ENCODE results near the gene VPS35.

The VPS35 gene

DNA sequence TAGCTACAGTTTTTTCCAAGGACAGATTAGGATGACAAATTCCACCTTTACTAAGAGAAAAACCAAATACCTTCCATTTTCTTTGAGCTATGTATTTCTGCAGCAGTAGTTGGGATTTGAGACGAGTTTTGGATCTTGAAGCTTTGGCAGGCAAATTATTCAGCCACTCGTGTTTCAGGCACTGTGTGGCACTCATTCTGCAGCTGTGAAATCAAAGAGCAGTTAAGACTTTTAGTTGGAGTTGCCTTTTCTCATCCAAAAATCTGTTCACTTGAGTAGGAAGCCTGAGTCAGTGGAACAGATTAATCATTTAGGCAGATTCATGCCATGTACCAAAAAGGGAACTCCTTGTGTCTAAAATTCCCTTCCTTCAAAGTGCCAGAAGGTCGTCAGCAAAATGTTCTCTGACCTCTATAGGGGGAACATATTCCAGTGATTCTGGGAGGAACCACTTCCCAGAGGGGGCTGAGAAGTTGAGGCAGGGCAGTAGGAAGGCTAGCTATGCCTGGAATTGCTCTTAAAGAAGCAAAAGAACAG is 20.6 kb upstream of the VPS35 start:
- ChIA-PET POLR2A (interaction anchor here (1.0 to 1.4 kb wide), 3 partner anchors 9 to 19 kb away, joined by 3 read pairs; no protein-coding TSS in a partner anchor), CTCF (no interaction called here)
- no peak for DNase-seq (ENCODE audit: extremely low spot score)
- TF ChIP-seq, protein P1, sequence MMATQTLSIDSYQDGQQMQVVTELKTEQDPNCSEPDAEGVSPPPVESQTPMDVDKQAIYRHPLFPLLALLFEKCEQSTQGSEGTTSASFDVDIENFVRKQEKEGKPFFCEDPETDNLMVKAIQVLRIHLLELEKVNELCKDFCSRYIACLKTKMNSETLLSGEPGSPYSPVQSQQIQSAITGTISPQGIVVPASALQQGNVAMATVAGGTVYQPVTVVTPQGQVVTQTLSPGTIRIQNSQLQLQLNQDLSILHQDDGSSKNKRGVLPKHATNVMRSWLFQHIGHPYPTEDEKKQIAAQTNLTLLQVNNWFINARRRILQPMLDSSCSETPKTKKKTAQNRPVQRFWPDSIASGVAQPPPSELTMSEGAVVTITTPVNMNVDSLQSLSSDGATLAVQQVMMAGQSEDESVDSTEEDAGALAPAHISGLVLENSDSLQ (IDR thresholded peaks at IDR 0.05), result no peak
- TF ChIP-seq FOXA1 (IDR thresholded peaks at IDR 0.05), result no peak
- no peak for TF ChIP-seq TARDBP (IDR thresholded peaks at IDR 0.05)
- no peak for TF ChIP-seq ZNF384 (IDR thresholded peaks at IDR 0.05)
- TF ChIP-seq NFRKB (IDR thresholded peaks at IDR 0.05), result no peak
- no peak for TF ChIP-seq BHLHE40 (IDR thresholded peaks at IDR 0.05; ENCODE audit: borderline replicate concordance)

GRCh38 chr16:46706642-46707041 is 17.7 kb upstream of the VPS35 start:
- no peak for TF ChIP-seq L3MBTL2 (conservative IDR thresholded peaks at IDR 0.05)
- TF ChIP-seq NFRKB (IDR thresholded peaks at IDR 0.05), result no peak
- TF ChIP-seq TARDBP (IDR thresholded peaks at IDR 0.05), result no peak
- TF ChIP-seq HDGF (IDR thresholded peaks at IDR 0.05; ENCODE audit: borderline replicate concordance), result no peak
- no peak for TF ChIP-seq ZNF384 (IDR thresholded peaks at IDR 0.05)
- TF ChIP-seq SP1 (IDR thresholded peaks at IDR 0.05), result no peak
- TF ChIP-seq FOXA1 (IDR thresholded peaks at IDR 0.05), result no peak
- CTCF ChIA-PET, result interaction anchor here (0.8 kb wide), 1 partner anchor 14 kb away, joined by 3 read pairs; no protein-coding TSS in a partner anchor
- DNase-seq (ENCODE audit: extremely low spot score), result no peak
- POLR2A ChIA-PET, result no interaction called here

DNA sequence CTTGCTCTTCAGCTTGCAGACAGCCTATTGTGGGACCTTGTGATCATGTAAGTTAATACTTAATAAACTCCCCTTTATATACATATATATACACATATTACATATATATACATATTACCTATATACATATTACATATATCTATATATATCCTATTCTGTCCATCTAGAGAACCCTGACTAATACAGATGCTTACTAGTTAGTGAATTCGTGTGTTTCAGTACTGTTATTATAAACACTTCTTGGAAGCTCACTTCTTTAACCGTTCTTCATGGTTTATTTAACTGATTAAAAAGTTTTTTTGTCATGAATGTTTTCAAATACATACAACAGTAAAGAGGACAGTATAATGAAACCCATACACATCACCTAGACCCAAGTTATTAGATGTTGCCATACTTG is 13.1 kb upstream of the VPS35 start:
- CTCF ChIA-PET, result no interaction called here
- POLR2A ChIA-PET, result no interaction called here
- no peak for DNase-seq (ENCODE audit: extremely low spot score)
- no peak for TF ChIP-seq SUZ12 (IDR thresholded peaks at IDR 0.05)

GRCh38 chr16:46701615-46702014 is 12.6 kb upstream of the VPS35 start:
- no peak for DNase-seq (ENCODE audit: extremely low spot score)
- CTCF ChIA-PET, result no interaction called here
- POLR2A ChIA-PET, result no interaction called here
- TF ChIP-seq CTBP1 (IDR thresholded peaks at IDR 0.05; ENCODE audit: borderline replicate concordance), result no peak
- TF ChIP-seq L3MBTL2 (conservative IDR thresholded peaks at IDR 0.05), result no peak
- TF ChIP-seq SP1 (IDR thresholded peaks at IDR 0.05), result no peak
- no peak for TF ChIP-seq BHLHE40 (IDR thresholded peaks at IDR 0.05; ENCODE audit: borderline replicate concordance)
- TF ChIP-seq TARDBP (IDR thresholded peaks at IDR 0.05), result no peak
- no peak for TF ChIP-seq FOXA1 (IDR thresholded peaks at IDR 0.05)
- no peak for TF ChIP-seq NFRKB (IDR thresholded peaks at IDR 0.05)
- no peak for TF ChIP-seq FOXM1 (IDR thresholded peaks at IDR 0.05; ENCODE audit: borderline replicate concordance)
- TF ChIP-seq, protein P1 (IDR thresholded peaks at IDR 0.05), result no peak
- TF ChIP-seq ARNT (IDR thresholded peaks at IDR 0.05), result no peak
- no peak for TF ChIP-seq ELF4 (IDR thresholded peaks at IDR 0.05)

GRCh38 chr16:46700048-46700447 is 11.1 kb upstream of the VPS35 start:
- POLR2A ChIA-PET, result interaction anchor here (0.6 to 1.3 kb wide), 3 partner anchors 9 to 90 kb away, joined by 3 to 5 read pairs (median 3); no protein-coding TSS in a partner anchor
- DNase-seq (ENCODE audit: extremely low spot score), result no peak
- CTCF ChIA-PET, result no interaction called here
- TF ChIP-seq NFRKB (IDR thresholded peaks at IDR 0.05) (no peak), L3MBTL2 (conservative IDR thresholded peaks at IDR 0.05) (no peak), HDGF (IDR thresholded peaks at IDR 0.05; ENCODE audit: borderline replicate concordance) (no peak), ZNF384 (IDR thresholded peaks at IDR 0.05) (no peak)

GRCh38 chr16:46696957-46697356 is 8.0 kb upstream of the VPS35 start:
- POLR2A ChIA-PET, result no interaction called here
- TF ChIP-seq NFRKB (IDR thresholded peaks at IDR 0.05), result no peak
- no peak for TF ChIP-seq TARDBP (IDR thresholded peaks at IDR 0.05)
- TF ChIP-seq CTBP1 (IDR thresholded peaks at IDR 0.05; ENCODE audit: borderline replicate concordance), result no peak
- TF ChIP-seq ARNT (IDR thresholded peaks at IDR 0.05), result no peak
- TF ChIP-seq ZNF384 (IDR thresholded peaks at IDR 0.05), result no peak
- no peak for TF ChIP-seq BHLHE40 (IDR thresholded peaks at IDR 0.05; ENCODE audit: borderline replicate concordance)
- TF ChIP-seq, protein P1 (IDR thresholded peaks at IDR 0.05), result no peak
- TF ChIP-seq LEF1 (IDR thresholded peaks at IDR 0.05; ENCODE audit: borderline replicate concordance), result no peak
- no peak for TF ChIP-seq FOXM1 (IDR thresholded peaks at IDR 0.05; ENCODE audit: borderline replicate concordance)
- TF ChIP-seq L3MBTL2 (conservative IDR thresholded peaks at IDR 0.05), result no peak
- TF ChIP-seq ELF4 (IDR thresholded peaks at IDR 0.05), result no peak
- no peak for TF ChIP-seq FOXK2 (IDR thresholded peaks at IDR 0.05)
- TF ChIP-seq FOXA1 (IDR thresholded peaks at IDR 0.05), result no peak
- no peak for TF ChIP-seq HDGF (IDR thresholded peaks at IDR 0.05; ENCODE audit: borderline replicate concordance)
- TF ChIP-seq SP1 (IDR thresholded peaks at IDR 0.05), result no peak

GRCh38 chr16:46695937-46696336 is 7.0 kb upstream of the VPS35 start:
- DNase-seq (ENCODE audit: extremely low spot score), result no peak
- CTCF ChIA-PET, result interaction anchor here (1.7 kb wide), 1 partner anchor 106 kb away, joined by 4 read pairs; no protein-coding TSS in a partner anchor
- POLR2A ChIA-PET, result no interaction called here
- TF ChIP-seq FOXA1 (IDR thresholded peaks at IDR 0.05) (no peak), HDGF (IDR thresholded peaks at IDR 0.05; ENCODE audit: borderline replicate concordance) (no peak), L3MBTL2 (conservative IDR thresholded peaks at IDR 0.05) (no peak), CTBP1 (IDR thresholded peaks at IDR 0.05; ENCODE audit: borderline replicate concordance) (no peak), LEF1 (IDR thresholded peaks at IDR 0.05; ENCODE audit: borderline replicate concordance) (no peak), ARNT (IDR thresholded peaks at IDR 0.05) (no peak), ZNF384 (IDR thresholded peaks at IDR 0.05) (no peak), FOXK2 (IDR thresholded peaks at IDR 0.05) (no peak), BHLHE40 (IDR thresholded peaks at IDR 0.05; ENCODE audit: borderline replicate concordance) (no peak), TARDBP (IDR thresholded peaks at IDR 0.05) (no peak), SUZ12 (IDR thresholded peaks at IDR 0.05) (no peak), FOXM1 (IDR thresholded peaks at IDR 0.05; ENCODE audit: borderline replicate concordance) (no peak), ELF4 (IDR thresholded peaks at IDR 0.05) (no peak), NFRKB (IDR thresholded peaks at IDR 0.05) (no peak), SP1 (IDR thresholded peaks at IDR 0.05) (no peak)
- TF ChIP-seq, protein P1 (IDR thresholded peaks at IDR 0.05), result no peak

More at GRCh38 chr16:46696957-46697356, 8.0 kb upstream of the VPS35 start:
- no peak for DNase-seq (ENCODE audit: extremely low spot score)
- CTCF ChIA-PET, result interaction anchor here (0.9 to 1.7 kb wide), 2 partner anchors 68 to 105 kb away, joined by 3 to 4 read pairs; no protein-coding TSS in a partner anchor
